HG02623 (cell line): Measurements from ENCODE around the gene ZFP37.
A peak's percentile ranks its signal among the peaks of the same experiment; 100 is the strongest.
"Not testable (repeated sequence)": the region's sequence is repeated elsewhere in the genome, so short reads cannot be mapped to it uniquely, and the experiment has no call there.

Experiments used
- ATAC-seq: cut with Tn5 transposase; IDR thresholded peaks from one replicate; pipeline ENCODE4 v1.9.1; 2021; ENCODE audit warnings: moderate library complexity; ENCODE audit not compliant: unreplicated experiment

ZFP37 gene

GRCh38 chr9:113056191-113057106 is at the start of gene ZFP37:
ZFP37 (minus strand) TSS chr9:113056724; CDS start chr9:113056688, 36 bp downstream.
- peak; percentile 95 for ATAC-seq

GRCh38 chr9:113105345-113105744 is 48.8 kb upstream of the ZFP37 start:
- not testable (repeated sequence) for ATAC-seq

- ATAC-seq: no peak
Observed at GRCh38 chr9:113095561-113095960, 39.0 kb upstream of the ZFP37 start.

GRCh38 chr9:113089924-113090323 is 33.4 kb upstream of the ZFP37 start:
- ATAC-seq: not testable (repeated sequence)

- not testable (repeated sequence) for ATAC-seq
Observed at GRCh38 chr9:113089143-113089505, 32.6 kb upstream of the ZFP37 start.

- ATAC-seq: not testable (repeated sequence)
Observed at GRCh38 chr9:113088456-113089142, 32.1 kb upstream of the ZFP37 start.

GRCh38 chr9:113062932-113063310 is 6.4 kb upstream of the ZFP37 start:
- ATAC-seq: not testable (repeated sequence)

GRCh38 chr9:113062256-113062931 is 5.9 kb upstream of the ZFP37 start:
- not testable (repeated sequence) for ATAC-seq

GRCh38 chr9:113061072-113061850 is 4.7 kb upstream of the ZFP37 start:
- not testable (repeated sequence) for ATAC-seq

GRCh38 chr9:113059581-113060284 is 3.2 kb upstream of the ZFP37 start:
- ATAC-seq: not testable (repeated sequence)

GRCh38 chr9:113057193-113057592 is 669 bp upstream of the ZFP37 start:
- no peak for ATAC-seq

- no peak for ATAC-seq
Observed at GRCh38 chr9:113042884-113043657, 13.5 kb downstream of the ZFP37 start.

GRCh38 chr9:113026200-113026599 is 30.3 kb downstream of the ZFP37 start:
- ATAC-seq: no peak

GRCh38 chr9:113018247-113018646 is 38.3 kb downstream of the ZFP37 start:
- ATAC-seq: no peak

- no peak for ATAC-seq
Observed at GRCh38 chr9:113012492-113012891, 44.0 kb downstream of the ZFP37 start.

- ATAC-seq: no peak
Observed at GRCh38 chr9:113011911-113012381, 44.6 kb downstream of the ZFP37 start, which contains the start of gene ZNF883. ZNF883 (minus strand) TSS chr9:113012192.

- no peak for ATAC-seq
Observed at GRCh38 chr9:113005777-113006176, 50.7 kb downstream of the ZFP37 start.

- ATAC-seq: no peak
Observed at GRCh38 chr9:112997236-112997941, 59.1 kb downstream of the ZFP37 start.
